Thymus (tissue), 11 donors: ENCODE results near the gene C16orf90. TPM values are rescaled to one million over a fixed set of nuclear protein-coding genes. Genes with fewer than 3 reads are reported as not detected.
"Not testable (repeated sequence)": the region's sequence is repeated elsewhere in the genome, so short reads cannot be mapped to it uniquely, and the experiment has no call there.

Experiments
- DNase-seq, 9 donors: peaks; one replicate each; pipeline ENCODE4 v3.0.0-alpha.2; 2013; ENCODE audit warnings: low spot score in 9 of 9, low read depth in 6 of 9, missing footprints in 1 of 9
- H3K27ac ChIP-seq, 2 donors: one replicate each; pipeline ENCODE4 v1.5.1; 2013; ENCODE audit warnings: control low read depth in 1 of 2, low read depth in 1 of 2, low read length in 1 of 2, mild to moderate bottlenecking in 1 of 2, moderate library complexity in 1 of 2
- H3K27me3 ChIP-seq, 2 donors: one replicate each; pipeline ENCODE4 v1.5.1; 2013; ENCODE audit warnings: low read length in 1 of 2; ENCODE audit not compliant: control insufficient read depth in 2 of 2, insufficient read depth in 1 of 2
- H3K36me3 ChIP-seq, 2 donors: one replicate each; pipeline ENCODE4 v1.5.1; 2013; ENCODE audit warnings: low read length in 1 of 2, mild to moderate bottlenecking in 1 of 2, moderate library complexity in 1 of 2; ENCODE audit not compliant: control insufficient read depth in 2 of 2, insufficient read depth in 2 of 2
- H3K4me1 ChIP-seq, 2 donors: one replicate each; pipeline ENCODE4 v1.5.1; 2013; ENCODE audit warnings: low read length in 2 of 2; ENCODE audit not compliant: control insufficient read depth in 2 of 2, insufficient read depth in 2 of 2
- H3K4me3 ChIP-seq, 2 donors: one replicate each; pipeline ENCODE4 v1.5.1; 2013; ENCODE audit warnings: low read length in 2 of 2, control low read depth in 1 of 2, mild to moderate bottlenecking in 1 of 2
- H3K9me3 ChIP-seq, 2 donors: one replicate each; pipeline ENCODE4 v1.5.1; 2013; ENCODE audit warnings: low read length in 1 of 2, mild to moderate bottlenecking in 1 of 2; ENCODE audit not compliant: control insufficient read depth in 2 of 2, insufficient read depth in 1 of 2
- WGBS: extraction: QIAGEN DNeasy Blood & Tissue Kit; methylation state at CpG from one replicate; pipeline ENCODE4 v1.1.7; 2013; 5-methylcytosine and 5-hydroxymethylcytosine counted together
- polyA plus RNA-seq: library from polyadenylated mRNA; stranded (reverse); fragments of 200-250 nt; gene quantifications from one replicate; pipeline ENCODE4 v1.2.3, GENCODE V29; 2013
- total RNA-seq: library from RNA; stranded (reverse); fragments of 120-200 nt; gene quantifications from one replicate; pipeline ENCODE4 v1.2.4, GENCODE V29; 2013
- donor health status: healthy.

C16orf90 gene
- total and polyA plus RNA-seq, 2 donors, result not detected

- Histone ChIP-seq H3K4me3 (no peak overlapping the region), H3K4me1 (no peaks in the 10 kb centered on the region), H3K9me3 (no peaks in the 10 kb centered on the region), H3K27ac (no peak overlapping the region), H3K36me3 (peaks cover 19 to 38% of the 10 kb centered on the region in 2 donors), H3K27me3 (no peaks in the 10 kb centered on the region)
- DNase-seq, result no peak
Measured at GRCh38 chr16:3529175-3529574, 33.9 kb upstream of the C16orf90 start.

GRCh38 chr16:3528406-3528805 lies 33.1 kb upstream of the C16orf90 start:
- Histone ChIP-seq H3K27me3 (no peaks in the 10 kb centered on the region), H3K9me3 (no peaks in the 10 kb centered on the region), H3K4me1 (no peaks in the 10 kb centered on the region), H3K27ac (no peak overlapping the region), H3K36me3 (peaks cover 24 to 41% of the 10 kb centered on the region in 2 donors), H3K4me3 (no peak overlapping the region)
- DNase-seq, result no peak
- 99% methylated on average over 2 of the region's 2 CpGs for WGBS

- H3K4me1 ChIP-seq, H3K4me3 ChIP-seq, H3K27ac ChIP-seq, H3K27me3 ChIP-seq, H3K9me3 ChIP-seq: not testable (repeated sequence)
- peak in 2 of 9 donors; percentile 13 to 34 for DNase-seq
- peaks cover 25 to 33% of the 10 kb centered on the region in 2 donors for H3K36me3 ChIP-seq
- WGBS, result 88% methylated on average over 12 of the region's 12 CpGs
Measured at GRCh38 chr16:3527216-3527829, 32.0 kb upstream of the C16orf90 start.

DNA sequence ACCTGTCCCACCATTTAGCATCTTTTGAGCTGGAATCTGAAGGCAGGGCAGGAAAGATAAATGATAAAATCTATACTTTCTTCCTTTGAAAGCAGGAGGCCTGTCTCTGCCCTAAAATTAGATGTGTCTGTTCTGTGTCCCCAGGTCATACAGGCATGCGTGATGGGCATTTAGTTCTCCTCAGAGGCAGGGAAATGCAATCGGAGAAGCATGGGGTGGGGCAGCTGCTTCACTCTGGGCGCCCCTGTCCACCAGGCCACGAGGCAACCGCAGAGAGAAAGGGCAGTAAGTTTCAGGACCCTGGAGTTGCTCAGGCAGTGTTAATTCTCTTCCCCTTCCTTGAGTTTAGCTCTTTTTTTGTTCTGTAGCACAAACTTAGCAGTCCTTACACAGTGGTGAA lies 30.7 kb upstream of the C16orf90 start:
- H3K27me3 ChIP-seq, result no peaks in the 10 kb centered on the region
- no peaks in the 10 kb centered on the region for H3K4me1 ChIP-seq
- H3K27ac ChIP-seq, result no peak overlapping the region
- no peak for DNase-seq
- H3K4me3 ChIP-seq, result no peak overlapping the region
- peaks cover 23 to 36% of the 10 kb centered on the region in 2 donors for H3K36me3 ChIP-seq
- WGBS, result 97% methylated on average over 5 of the region's 5 CpGs
- no peaks in the 10 kb centered on the region for H3K9me3 ChIP-seq

- H3K4me1 ChIP-seq, result peaks cover 0 to 2% of the 10 kb centered on the region in 2 donors
- H3K27ac ChIP-seq, result no peak overlapping the region
- DNase-seq, result no peak
- no peaks in the 10 kb centered on the region for H3K27me3 ChIP-seq
- 98% methylated on average over 3 of the region's 3 CpGs for WGBS
- no peak overlapping the region for H3K4me3 ChIP-seq
- H3K36me3 ChIP-seq, result peaks cover 25 to 41% of the 10 kb centered on the region in 2 donors
- H3K9me3 ChIP-seq, result no peaks in the 10 kb centered on the region
Measured at GRCh38 chr16:3523281-3523680, 28.0 kb upstream of the C16orf90 start.

DNA sequence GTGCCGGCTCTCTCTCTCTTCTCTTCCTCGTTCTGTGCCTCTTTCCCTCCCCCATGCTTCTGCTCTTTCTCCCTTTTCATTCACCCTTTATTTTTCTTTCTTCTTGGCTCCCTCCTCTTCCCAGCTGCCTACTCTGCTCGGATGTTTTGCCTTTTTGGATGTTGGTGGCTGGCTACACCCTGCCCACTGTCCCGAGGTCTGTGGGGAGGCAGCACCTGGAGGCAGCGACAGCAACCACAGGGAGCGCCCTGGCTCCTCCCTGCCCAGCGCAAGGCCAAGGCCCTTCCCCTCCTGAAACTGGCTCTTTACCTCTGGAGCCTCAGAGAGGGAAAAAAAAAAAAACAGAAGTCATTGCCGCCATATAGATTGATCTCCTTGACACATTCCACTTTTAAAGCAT lies 25.6 kb upstream of the C16orf90 start:
- no peaks in the 10 kb centered on the region for H3K9me3 ChIP-seq
- no peaks in the 10 kb centered on the region for H3K27me3 ChIP-seq
- peaks cover 0 to 2% of the 10 kb centered on the region in 2 donors for H3K4me1 ChIP-seq
- H3K36me3 ChIP-seq, result peaks cover 28 to 42% of the 10 kb centered on the region in 2 donors
- no peak for DNase-seq
- whole genome bisulfite sequencing, result 95% methylated on average over 8 of the region's 8 CpGs
- H3K27ac ChIP-seq, result peak overlapping the region in 1 of 2 donors; percentile 46
- H3K4me3 ChIP-seq, result no peak overlapping the region

DNA sequence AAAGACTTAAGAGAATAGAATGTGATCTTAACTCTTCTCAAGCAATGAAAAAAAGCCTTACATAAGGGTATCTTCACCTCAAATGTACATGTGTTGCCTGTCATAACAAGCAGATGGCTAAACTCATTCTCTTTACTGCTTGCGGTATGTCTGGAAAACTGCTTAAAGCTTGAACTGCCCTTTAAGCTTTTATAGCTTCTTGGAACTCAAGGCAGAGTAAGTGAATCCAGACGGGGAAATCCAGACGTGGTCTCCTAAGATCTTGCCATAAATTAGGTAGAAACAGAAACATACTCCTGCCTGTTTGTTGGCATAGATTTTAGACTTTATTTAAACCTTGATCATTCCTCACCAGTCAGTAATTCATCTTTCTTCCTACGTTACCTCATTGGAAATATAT lies 25.1 kb upstream of the C16orf90 start:
- peaks cover 28 to 44% of the 10 kb centered on the region in 2 donors for H3K36me3 ChIP-seq
- H3K9me3 ChIP-seq, result no peaks in the 10 kb centered on the region
- peaks cover 0 to 2% of the 10 kb centered on the region in 2 donors for H3K4me1 ChIP-seq
- H3K4me3 ChIP-seq, result no peak overlapping the region
- peak overlapping the region in 1 of 2 donors; percentile 46 for H3K27ac ChIP-seq
- no peaks in the 10 kb centered on the region for H3K27me3 ChIP-seq
- no peak for DNase-seq
- WGBS, result 93% methylated on average over 4 of the region's 4 CpGs

DNA sequence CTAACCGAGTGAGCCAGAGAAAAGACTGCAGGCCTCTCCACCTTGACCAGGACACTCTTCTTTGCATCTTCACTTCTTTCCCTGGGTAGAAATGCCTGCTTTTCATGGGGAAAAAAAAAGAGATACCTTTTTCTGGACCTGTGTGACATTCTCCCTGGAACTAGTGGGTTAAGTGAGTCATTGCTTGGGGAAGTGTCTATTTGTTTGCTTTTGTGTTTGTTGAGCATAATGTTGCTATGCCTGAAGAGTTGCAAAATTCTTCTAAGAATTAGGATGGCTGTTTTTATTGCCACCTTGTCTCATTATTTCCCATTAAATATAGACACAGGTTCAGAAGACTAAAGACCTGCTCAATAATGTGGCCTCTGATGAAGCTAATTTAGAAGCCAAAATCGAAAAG lies 24.3 kb upstream of the C16orf90 start:
- WGBS, result 98% methylated on average over 2 of the region's 2 CpGs
- Histone ChIP-seq H3K27ac (no peak overlapping the region), H3K36me3 (peaks cover 29 to 40% of the 10 kb centered on the region in 2 donors), H3K9me3 (no peaks in the 10 kb centered on the region), H3K4me3 (no peak overlapping the region), H3K27me3 (no peaks in the 10 kb centered on the region), H3K4me1 (peaks cover 0 to 2% of the 10 kb centered on the region in 2 donors)
- no peak for DNase-seq

DNA sequence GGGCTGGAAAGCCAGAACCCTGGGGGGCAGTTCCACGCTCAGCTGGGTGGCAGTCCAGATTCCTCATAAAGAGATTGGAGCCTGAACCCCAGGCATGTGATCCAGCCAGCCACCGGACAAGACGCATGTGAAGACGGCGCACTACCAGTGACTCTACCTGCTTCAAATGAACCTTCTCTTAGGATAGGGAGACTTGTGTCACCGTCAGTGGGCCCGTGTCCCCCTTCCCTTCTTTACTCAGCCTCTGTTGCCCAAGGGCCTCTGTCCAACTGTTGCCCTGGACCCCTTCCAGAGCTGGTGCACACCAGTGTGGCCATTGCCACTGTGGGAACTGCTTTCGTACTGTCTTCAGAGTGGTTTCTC lies 23.7 kb upstream of the C16orf90 start:
- WGBS, result 97% methylated on average over 8 of the region's 8 CpGs
- peaks cover 33 to 44% of the 10 kb centered on the region in 2 donors for H3K36me3 ChIP-seq
- H3K27ac ChIP-seq, result no peak overlapping the region
- H3K4me1 ChIP-seq, result peaks cover 0 to 2% of the 10 kb centered on the region in 2 donors
- H3K9me3 ChIP-seq, result no peaks in the 10 kb centered on the region
- no peak for DNase-seq
- no peak overlapping the region for H3K4me3 ChIP-seq
- no peaks in the 10 kb centered on the region for H3K27me3 ChIP-seq
